GM19043 (cell line): ENCODE data around the gene NUP62.

ENCODE experiments used
- ATAC-seq: cut with Tn5 transposase; IDR thresholded peaks from one replicate; pipeline ENCODE4 v1.9.1; 2021; ENCODE audit warnings: low read depth; ENCODE audit not compliant: unreplicated experiment

Gene NUP62

GRCh38 chr19:49857061-49857837 is 72.1 kb downstream of the NUP62 start:
- ATAC-seq = no peak
